Activated T-cell treated with anti-CD3 and anti-CD28 coated beads for 4 hours (primary cell): Measurements from ENCODE around the gene SRGAP2B.
"Not testable (repeated sequence)": the region's sequence is repeated elsewhere in the genome, so short reads cannot be mapped to it uniquely, and the experiment has no call there.

Source experiments
- DNase-seq: peaks from one replicate; pipeline ENCODE4 v3.0.0-alpha.2; 2020

Gene SRGAP2B

DNA sequence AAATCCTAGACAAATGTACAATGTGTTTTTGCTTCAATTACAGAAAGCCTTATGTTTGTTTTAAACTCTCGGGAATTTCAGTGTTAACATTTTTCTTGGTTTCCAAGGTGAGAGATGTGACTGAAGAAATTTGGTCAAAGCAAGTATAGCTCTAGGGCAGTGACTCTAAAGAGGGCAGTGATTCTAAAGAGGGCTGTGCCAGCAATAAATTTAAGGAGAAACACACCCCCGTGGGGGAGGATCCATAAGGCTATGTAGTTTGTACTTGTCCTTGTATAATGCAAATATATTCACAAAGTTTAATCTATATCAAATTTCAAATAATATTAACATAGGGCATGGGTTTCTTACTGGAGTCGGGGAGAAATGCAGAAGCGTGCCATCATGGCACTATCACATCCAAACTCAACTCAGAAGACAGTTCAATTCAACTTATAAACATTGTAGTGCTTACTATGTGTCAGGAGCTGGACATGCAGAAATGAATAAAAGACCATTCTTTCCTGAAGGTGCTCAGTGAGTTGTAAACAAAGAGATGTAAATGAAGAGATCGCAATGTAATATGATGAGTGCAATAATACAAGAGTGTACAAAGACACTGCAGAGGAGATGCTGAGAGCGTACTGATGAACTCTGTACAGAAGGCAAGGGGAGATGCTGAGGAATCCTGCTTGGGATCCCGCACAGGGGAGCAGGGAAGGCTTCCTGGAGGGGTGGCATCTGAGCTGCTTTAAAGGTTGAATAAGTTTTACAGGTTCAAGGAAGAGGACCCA, 12.5 kb downstream of the SRGAP2B start:
- not testable (repeated sequence) for DNase-seq

GRCh38 chr1:145080193-145080592, 14.9 kb downstream of the SRGAP2B start:
- DNase-seq: not testable (repeated sequence)

GRCh38 chr1:145079737-145080136, 15.4 kb downstream of the SRGAP2B start:
- DNase-seq: not testable (repeated sequence)

GRCh38 chr1:145078787-145079370, 16.2 kb downstream of the SRGAP2B start:
- not testable (repeated sequence) for DNase-seq

- not testable (repeated sequence) for DNase-seq
These were observed 17.0 kb downstream of the SRGAP2B start for GRCh38 chr1:145077872-145078786.

DNA sequence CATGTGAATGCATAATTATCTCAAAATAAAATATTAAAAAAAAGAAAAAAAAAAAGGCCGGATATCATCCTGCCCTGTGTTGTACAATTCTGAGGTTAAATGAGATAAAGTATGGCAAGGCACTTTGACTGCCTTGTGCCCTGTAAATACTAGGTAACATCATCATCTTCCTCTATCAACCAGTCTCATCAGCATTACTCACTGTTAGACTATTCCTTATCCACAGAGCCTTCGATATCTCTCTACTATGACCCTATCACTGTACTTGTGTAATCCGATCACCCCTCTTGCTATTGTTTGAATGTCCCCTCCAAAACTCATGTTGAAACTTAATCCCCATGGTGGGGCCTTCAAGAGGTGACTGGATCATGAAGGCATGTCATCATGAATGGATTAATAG, 18.3 kb downstream of the SRGAP2B start:
- not testable (repeated sequence) for DNase-seq

DNA sequence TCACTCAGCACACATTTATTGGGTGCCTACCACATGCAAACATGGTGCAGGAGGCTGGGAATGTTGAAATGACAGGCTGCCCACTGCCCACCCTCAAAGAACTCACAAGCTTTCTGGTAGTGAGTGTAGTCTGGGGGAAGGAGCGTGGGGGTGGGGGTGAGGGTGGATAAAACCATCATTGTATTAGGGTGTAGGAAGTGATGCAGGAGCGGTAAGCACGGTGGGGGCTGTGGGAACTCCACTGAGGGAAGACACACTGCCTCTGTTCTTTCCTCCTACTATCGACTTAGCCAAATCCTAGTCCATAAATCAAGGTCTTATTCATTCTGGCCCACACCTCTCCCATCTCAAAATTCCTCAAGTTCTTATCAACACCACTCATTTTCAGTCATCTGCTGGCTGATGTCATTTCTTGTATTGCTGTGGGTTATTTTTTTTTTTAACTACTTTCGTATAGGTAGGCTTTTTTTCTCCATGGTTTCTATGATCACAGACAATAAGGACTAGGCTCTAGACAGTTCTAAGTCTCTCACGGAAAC, 21.0 kb downstream of the SRGAP2B start:
- DNase-seq: not testable (repeated sequence)

- DNase-seq: not testable (repeated sequence)
These were observed 23.6 kb downstream of the SRGAP2B start for GRCh38 chr1:145071569-145071968.

GRCh38 chr1:145066486-145066885, 28.6 kb downstream of the SRGAP2B start:
- not testable (repeated sequence) for DNase-seq

GRCh38 chr1:145065194-145065826, 29.8 kb downstream of the SRGAP2B start:
- not testable (repeated sequence) for DNase-seq

DNA sequence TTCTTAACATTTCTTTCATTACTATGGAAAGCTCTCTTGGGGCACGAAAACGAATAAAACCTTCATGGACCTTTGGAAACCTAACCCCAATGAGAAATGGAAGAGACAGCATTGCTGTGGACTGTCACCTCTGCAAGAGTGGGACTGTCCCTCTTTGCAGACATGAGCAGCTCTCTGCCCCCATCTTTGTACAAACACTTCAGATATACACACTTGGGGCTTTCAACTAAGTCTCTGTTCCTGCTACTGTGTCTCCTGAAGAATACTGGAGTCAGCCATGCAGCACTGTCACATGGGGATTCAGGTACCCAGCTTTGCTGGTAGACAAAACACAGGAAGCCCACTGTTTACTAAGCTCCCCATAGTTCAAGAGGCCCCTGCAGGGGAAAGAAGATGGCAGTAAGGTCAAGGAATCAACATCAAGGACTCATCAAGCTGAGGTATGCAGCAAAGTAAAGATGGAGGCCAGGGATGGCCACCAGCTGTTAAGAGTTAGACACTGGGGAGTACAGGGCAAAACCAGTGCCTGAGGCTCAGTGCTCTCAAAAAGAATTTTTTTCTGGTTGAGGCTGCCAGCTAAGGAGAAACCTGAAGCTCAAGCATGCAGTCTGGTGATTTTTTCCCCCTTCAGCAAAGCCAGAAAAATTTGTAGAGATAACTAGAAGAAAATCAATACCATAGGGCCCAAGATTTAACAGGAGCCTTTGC, 31.0 kb downstream of the SRGAP2B start:
- not testable (repeated sequence) for DNase-seq

DNA sequence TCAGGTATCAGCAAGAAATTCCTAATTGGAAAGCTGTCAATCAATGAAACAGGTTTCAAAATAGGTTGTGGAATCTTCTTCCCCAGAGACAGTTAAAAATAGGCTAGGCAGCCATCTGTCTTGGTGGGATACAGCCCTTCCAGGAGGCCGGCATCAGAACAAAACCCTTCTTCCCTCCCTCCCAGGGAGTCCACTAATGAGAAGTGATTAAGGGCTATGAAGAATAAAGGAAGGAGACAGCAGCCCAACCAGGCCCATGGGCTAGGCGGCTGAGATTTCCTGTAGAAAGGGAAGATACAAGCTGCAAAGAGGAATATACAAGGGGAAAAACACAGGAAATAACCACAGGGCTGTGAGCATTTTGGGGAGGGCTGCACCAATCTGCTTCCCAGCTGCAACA, 31.8 kb downstream of the SRGAP2B start:
- not testable (repeated sequence) for DNase-seq

DNA sequence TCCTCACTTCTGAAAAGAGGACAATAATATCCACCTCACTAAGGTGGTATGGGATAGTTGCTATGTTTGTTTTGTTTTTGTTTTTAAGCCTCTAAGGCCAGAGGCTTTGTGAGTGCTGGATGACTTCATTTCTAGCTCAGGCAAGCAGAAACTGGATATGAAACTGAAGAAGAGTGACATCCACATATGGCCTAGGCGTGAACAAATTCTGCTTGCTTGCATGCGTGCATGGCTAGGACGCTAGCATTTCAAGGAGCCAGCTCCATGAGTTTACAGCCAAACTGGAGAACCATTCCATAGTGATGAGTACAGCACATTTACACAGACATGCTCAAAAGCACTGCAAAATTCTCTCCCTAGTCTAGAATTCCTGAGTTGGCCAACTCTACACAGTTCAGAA, 36.9 kb downstream of the SRGAP2B start:
- not testable (repeated sequence) for DNase-seq

DNA sequence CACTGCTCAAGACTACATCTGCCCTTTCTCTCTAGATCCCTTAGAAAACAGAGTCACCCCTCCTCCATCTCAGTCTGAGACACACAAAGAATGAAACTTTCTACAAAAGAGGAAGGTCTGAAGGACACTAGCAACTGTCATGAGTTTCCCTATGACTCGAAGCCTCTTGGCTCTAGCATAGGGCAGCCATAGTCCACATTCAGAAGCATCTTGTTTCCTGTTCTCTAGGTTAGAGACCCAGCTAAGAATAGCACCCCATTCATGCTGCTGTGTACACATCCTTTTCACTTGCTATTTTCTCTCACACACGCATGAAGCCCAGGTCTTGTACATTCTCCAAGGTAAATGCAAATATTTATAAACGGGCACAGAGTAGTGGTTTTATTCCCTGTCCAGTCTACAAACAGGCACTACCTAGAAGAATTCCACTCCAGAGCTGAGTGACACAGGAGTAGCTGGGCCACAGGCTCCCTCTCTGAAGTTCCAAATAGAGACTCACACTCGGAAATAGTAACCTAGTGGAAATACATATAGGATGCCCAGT, 39.8 kb downstream of the SRGAP2B start:
- DNase-seq: not testable (repeated sequence)

DNA sequence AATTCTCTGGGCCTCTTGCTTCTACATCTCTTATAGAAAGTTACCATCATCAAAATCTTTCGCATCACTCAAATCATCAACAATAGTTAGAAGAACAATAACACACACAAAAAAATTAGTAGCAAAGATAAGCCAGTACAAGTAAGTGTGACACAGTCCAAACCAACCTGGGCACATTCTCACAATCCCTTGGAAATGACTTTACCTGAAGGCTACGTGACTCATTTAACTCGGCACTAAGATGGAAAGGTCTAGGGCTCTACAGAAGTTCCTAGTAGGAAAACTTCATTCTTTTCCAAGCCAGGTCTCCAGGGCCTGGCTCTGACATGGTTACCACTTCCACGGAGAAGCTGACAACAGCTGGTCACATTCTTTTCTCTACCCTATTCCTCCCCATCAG, 41.7 kb downstream of the SRGAP2B start:
- DNase-seq: not testable (repeated sequence)

GRCh38 chr1:145052019-145052776, 42.9 kb downstream of the SRGAP2B start:
- DNase-seq: not testable (repeated sequence)

- DNase-seq: not testable (repeated sequence)
These were observed 46.8 kb downstream of the SRGAP2B start for GRCh38 chr1:145048181-145048856.

GRCh38 chr1:145047553-145047952, 47.6 kb downstream of the SRGAP2B start:
- not testable (repeated sequence) for DNase-seq

GRCh38 chr1:145045571-145046273, 49.4 kb downstream of the SRGAP2B start:
- not testable (repeated sequence) for DNase-seq
